ENCODE data around the gene ABCA8. TPM values are rescaled to one million over a fixed set of nuclear protein-coding genes. Genes with fewer than 3 reads are reported as not detected.

The ABCA8 gene
- total and polyA plus RNA-seq, 2 of the 8 experiments (the other 6 are each of a cell fraction or from before 2014, with no cell fraction given): not detected

DNA sequence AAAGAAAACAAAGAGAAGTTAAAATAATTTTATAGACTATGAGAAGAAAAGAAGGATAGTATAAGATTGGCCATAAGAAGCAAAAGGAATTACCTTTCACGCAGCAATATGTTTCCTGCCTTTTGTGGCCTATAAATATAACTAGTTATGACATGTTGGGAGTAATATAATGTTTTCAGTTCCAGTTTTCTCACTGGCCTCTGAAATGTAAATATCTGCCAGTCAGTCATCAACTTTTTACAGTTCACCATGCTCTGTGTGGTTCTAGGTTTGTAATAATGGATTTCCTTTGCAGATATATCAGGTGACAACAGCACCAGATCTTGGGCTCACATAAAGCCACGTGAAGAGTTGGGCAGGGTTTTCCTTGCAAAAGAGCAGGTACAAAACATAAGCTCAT, 94.3 kb downstream of the ABCA8 start:
- FAIRE-seq (no peak), DNase-seq (ENCODE audit: low read depth in 1 of 2, low spot score in 2 of 2) (no peak)
- no peaks in the 10 kb centered on the region for H3K23me2 ChIP-seq (ENCODE audit: low read depth, low read length)
- no peak overlapping the region for H3K4ac ChIP-seq (replicated peaks; ENCODE audit: insufficient read length, low read depth, low read length)
- no peak overlapping the region for H2BK12ac ChIP-seq (ENCODE audit: low read depth, low read length)
- H3K4me1 ChIP-seq (replicated peaks in 1 of 4; ENCODE audit: control insufficient read depth in 3 of 4, insufficient read depth in 4 of 4, low read length in 3 of 4): no peaks in the 10 kb centered on the region
- no peak overlapping the region for H3K9ac ChIP-seq (replicated peaks in 1 of 4; ENCODE audit: extremely low read depth in 1 of 4, low read depth in 3 of 4, low read length in 3 of 4)
- no peak overlapping the region for H4K91ac ChIP-seq (replicated peaks; ENCODE audit: insufficient read length, low read length)
- CTCF ChIA-PET (ENCODE audit: partially characterized antibody): interaction anchor here (1.0 to 1.5 kb wide), 2 partner anchors 42 to 59 kb away, joined by 3 to 4 read pairs; no protein-coding TSS in a partner anchor
- no peak overlapping the region for H3K4me3 ChIP-seq (ENCODE audit: extremely low read depth in 1 of 4, insufficient read depth in 2 of 4, low read depth in 3 of 4, low read length in 4 of 4)
- no peak overlapping the region for H2BK15ac ChIP-seq (ENCODE audit: low read length)
- H3K27me3 ChIP-seq (replicated peaks in 1 of 4; ENCODE audit: control insufficient read depth in 3 of 4, extremely low read depth in 1 of 4, insufficient read depth in 3 of 4, low read length in 3 of 4): no peaks in the 10 kb centered on the region
- no peak overlapping the region for H4K8ac ChIP-seq (ENCODE audit: extremely low read depth, insufficient read depth, low read length)
- TF ChIP-seq ASH2L (IDR thresholded peaks at IDR 0.05; ENCODE audit: low read length): no peak
- TF ChIP-seq RXRA (IDR thresholded peaks at IDR 0.05; ENCODE audit: insufficient read depth, low read depth, low read length): no peak
- TF ChIP-seq SAP30 (IDR thresholded peaks at IDR 0.05; ENCODE audit: insufficient read depth, insufficient replicate concordance, low read length): no peak
- TF ChIP-seq BRCA1 (IDR thresholded peaks at IDR 0.05; ENCODE audit: low read depth, low read length): no peak
- H2AK5ac ChIP-seq (ENCODE audit: low read depth, low read length): no peak overlapping the region
- no peak overlapping the region for H2BK120ac ChIP-seq (replicated peaks; ENCODE audit: low read depth, low read length)
- no peak overlapping the region for H2BK5ac ChIP-seq (ENCODE audit: low read depth, low read length)
- POLR2A ChIA-PET (ENCODE audit: partially characterized antibody): no interaction called here
- no peaks in the 10 kb centered on the region for H3K79me2 ChIP-seq (ENCODE audit: control insufficient read depth in 1 of 2, insufficient read depth in 2 of 2, low read length in 2 of 2)
- H3K27ac ChIP-seq (ENCODE audit: low read depth, low read length): no peak overlapping the region
- no peak overlapping the region for H2BK20ac ChIP-seq (ENCODE audit: low read length)
- H3K56ac ChIP-seq (replicated peaks; ENCODE audit: insufficient read length, low read depth, low read length): no peak overlapping the region
- no peak overlapping the region for H3K23ac ChIP-seq (ENCODE audit: insufficient read length)
- H3K79me1 ChIP-seq (ENCODE audit: low read depth, low read length): no peaks in the 10 kb centered on the region
- no peaks in the 10 kb centered on the region for H3K9me3 ChIP-seq (ENCODE audit: insufficient read depth in 2 of 2, low read depth in 1 of 2, low read length in 1 of 2)
- H2AFZ ChIP-seq (ENCODE audit: low read length): no peak overlapping the region
- no peaks in the 10 kb centered on the region for H3K36me3 ChIP-seq (ENCODE audit: control insufficient read depth in 2 of 4, insufficient read depth in 4 of 4, low read length in 3 of 4)
- no peak overlapping the region for H3K14ac ChIP-seq (ENCODE audit: insufficient read length)
- H4K5ac ChIP-seq (ENCODE audit: insufficient read length, low read depth, low read length): no peak overlapping the region
- H3K18ac ChIP-seq (ENCODE audit: extremely low read depth, low read length): no peak overlapping the region
- 86% methylated on average over 2 of the region's 2 CpGs; no CpG with 5 or more reads in 1 of the 2 experiments for WGBS, 2 experiments (ENCODE audit: extremely low coverage in 1 of 2, insufficient coverage in 1 of 2, insufficient read length in 1 of 2, insufficient replicate concordance in 2 of 2, low coverage in 1 of 2, low lambda C conversion rate in 2 of 2, missing lambda C conversion rate in 1 of 2)
- H4K20me1 ChIP-seq (replicated peaks in 1 of 2; ENCODE audit: control insufficient read depth in 1 of 2, insufficient read depth in 2 of 2, low read length in 2 of 2): no peaks in the 10 kb centered on the region
- no peak overlapping the region for H3K4me2 ChIP-seq (ENCODE audit: insufficient read depth in 1 of 2, low read depth in 2 of 2, low read length in 2 of 2)
